Keratinocyte (primary cell): ENCODE results near the gene TLR9.

ENCODE experiments used
- CTCF ChIP-seq, 3 experiments: IDR thresholded peaks in 1 of 3; conservative IDR thresholded peaks in 1 of 3; optimal IDR thresholded peaks in 1 of 3; 2 replicates in 2 of 3; 3 replicates in 1 of 3; pipeline versions ENCODE3 to v1.5.1; 2011; ENCODE audit warnings: low read length in 3 of 3, mild to moderate bottlenecking in 3 of 3, moderate library complexity in 2 of 3, control low read depth in 1 of 3, inconsistent platforms in 1 of 3; ENCODE audit not compliant: insufficient read depth in 2 of 3; ENCODE audit errors: extremely low read depth in 1 of 3
- EZH2 ChIP-seq: IDR thresholded peaks from one replicate; pipeline ENCODE4 v1.6.1; 2012; ENCODE audit warnings: inconsistent platforms, mild to moderate bottlenecking, low read length, moderate library complexity

DNA sequence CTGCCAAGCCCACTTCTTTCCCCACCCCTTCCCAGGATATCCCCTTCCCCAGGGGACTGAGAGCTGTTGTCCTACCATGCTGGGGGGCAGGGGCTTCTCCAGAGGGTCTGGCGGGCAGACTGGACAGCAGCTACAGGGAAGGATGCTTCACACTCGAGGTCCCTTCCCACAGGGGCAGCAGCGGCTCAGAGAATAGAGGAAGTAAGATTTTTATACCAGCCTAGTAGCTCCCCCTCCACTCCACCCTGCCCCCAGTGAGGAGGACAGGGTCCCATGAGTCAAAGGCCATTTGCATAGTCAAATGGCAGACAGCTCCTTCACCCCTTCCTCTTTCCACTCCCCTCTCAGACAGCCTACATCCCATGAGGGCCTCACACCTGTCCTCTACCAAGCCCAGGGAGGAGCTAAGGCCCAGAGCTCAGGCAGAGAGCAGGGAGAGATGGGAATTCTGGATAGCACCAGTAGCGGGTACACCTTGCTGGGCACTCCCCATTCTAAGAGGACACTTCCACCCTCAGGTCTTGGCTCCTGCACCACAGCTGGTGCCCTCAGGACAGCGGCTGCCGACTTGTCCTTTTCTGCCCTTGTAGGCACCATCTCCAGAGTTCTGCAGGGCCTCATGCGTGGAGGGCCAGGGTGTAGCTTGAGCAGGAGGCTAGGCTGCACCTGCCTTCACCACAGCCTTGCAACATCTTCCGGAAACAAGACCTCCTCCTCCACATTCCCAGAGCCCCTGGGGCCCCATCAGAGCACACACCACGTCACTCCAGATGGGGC is at the start of gene TLR9:
- TF ChIP-seq CTCF (optimal IDR thresholded peaks at IDR 0.05 in 1 of 3, IDR thresholded peaks at IDR 0.05 in 1 of 3, conservative IDR thresholded peaks at IDR 0.05 in 1 of 3; ENCODE audit: extremely low read depth in 1 of 3, insufficient read depth in 2 of 3, low read length in 3 of 3) (no peak), EZH2 (no peak)
